Breast epithelium (tissue), 4 donors: ENCODE results near the gene SETBP1. TPM values are rescaled to one million over a fixed set of nuclear protein-coding genes. Genes with fewer than 3 reads are reported as not detected.

Experiments used
- DNase-seq, 2 donors: peaks; one replicate each; pipeline ENCODE4 v3.0.0-alpha.2; 2019; ENCODE audit warnings: low spot score in 2 of 2
- H3K27ac ChIP-seq, 2 donors: fragments of 200-600 bp; sonication (generic) in 1 of 2; one replicate each; pipeline ENCODE4 v1.5.1; 2016 to 2019; ENCODE audit warnings: mild to moderate bottlenecking in 1 of 2
- H3K27me3 ChIP-seq, 2 donors: fragments of 200-600 bp; sonication (generic) in 1 of 2; one replicate each; pipeline versions ENCODE4 v1.5.1 to v1.6.0; 2017 to 2019; ENCODE audit warnings: control low read depth in 1 of 2, mild to moderate bottlenecking in 1 of 2
- H3K36me3 ChIP-seq: fragments of 200-600 bp; one replicate; pipeline ENCODE4 v1.5.1; 2019
- H3K4me1 ChIP-seq, 2 donors: fragments of 200-600 bp; sonication (generic); one replicate each; pipeline ENCODE4 v1.5.1; 2016 to 2019; ENCODE audit warnings: control low read depth in 1 of 2
- H3K4me3 ChIP-seq, 3 donors: fragments of 200-600 bp; sonication (generic); 1 replicate in 2 of 3; 2 replicates in 1 of 3; pipeline ENCODE4 v1.5.1; 2016 to 2019; ENCODE audit warnings: mild to moderate bottlenecking in 3 of 3, moderate library complexity in 2 of 3
- H3K9me3 ChIP-seq, 2 donors: fragments of 200-600 bp; sonication (generic) in 1 of 2; one replicate each; pipeline ENCODE4 v1.5.1; 2016 to 2019; ENCODE audit warnings: control low read depth in 1 of 2
- POLR2A ChIP-seq: fragments of 450-650 bp; IDR thresholded peaks from one replicate; pipeline ENCODE4 v1.6.1; 2016; ENCODE audit warnings: antibody characterized with exemption, mild to moderate bottlenecking, moderate library complexity
- POLR2AphosphoS5 ChIP-seq, 3 donors: sonication (generic); formaldehyde crosslinking; IDR thresholded peaks; one replicate each; pipeline ENCODE4 v1.6.1; 2017; ENCODE audit warnings: antibody characterized with exemption in 3 of 3
- intact Hi-C: fragments of 100-400 bp; cut with DNase I; formaldehyde crosslinking; loops from one replicate; pipeline ENCODE4 v1.15.1; 2023; ENCODE audit warnings: low total_unique reads
- total RNA-seq, 3 donors: library from RNA; depleted of rRNA; stranded (reverse); fragments of >200 nt; gene quantifications; one replicate each; pipeline ENCODE4 v1.1.0, GENCODE V29; 2016
- TF ChIP-seq, protein P1 (sequence below), 3 donors: fragments of 450-650 bp; IDR thresholded peaks; one replicate each; pipeline ENCODE4 v1.5.1; 2016 to 2017; ENCODE audit warnings: antibody characterized with exemption in 3 of 3, mild to moderate bottlenecking in 3 of 3, moderate library complexity in 3 of 3

SETBP1 gene
- total RNA-seq, 3 donors from 2014 or later = 26.2 to 40.1 (median 37.0) TPM

DNA sequence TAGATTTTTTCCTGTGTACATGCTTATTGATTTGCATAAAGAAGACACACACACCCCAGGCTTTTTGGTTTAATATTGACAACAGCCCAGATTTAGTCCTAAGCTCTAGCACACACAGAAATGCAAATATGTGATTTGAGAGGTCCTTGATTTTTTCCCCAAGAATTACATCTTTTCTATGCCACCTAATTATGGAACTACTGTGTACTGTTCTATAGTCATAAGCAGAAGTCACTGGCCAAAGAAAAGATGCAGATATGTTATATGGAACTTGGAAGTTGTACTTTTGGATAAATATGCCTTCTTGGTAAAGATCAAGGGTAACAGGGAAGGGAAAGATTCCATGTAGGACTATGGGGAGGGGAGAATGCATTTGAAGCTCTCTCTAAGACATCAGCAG, 105.6 kb downstream of the SETBP1 start:
- intact Hi-C loops = no loop called here
- H3K27me3 ChIP-seq = no peaks in the 10 kb centered on the region
- H3K9me3 ChIP-seq = no peaks in the 10 kb centered on the region
- no peak overlapping the region for H3K4me3 ChIP-seq
- H3K4me1 ChIP-seq = peaks cover 0 to 5% of the 10 kb centered on the region in 2 donors
- H3K27ac ChIP-seq = no peak overlapping the region
- DNase-seq = no peak
- no peaks in the 10 kb centered on the region for H3K36me3 ChIP-seq
- TF ChIP-seq POLR2AphosphoS5 (IDR thresholded peaks at IDR 0.05) = no peak
- no peak for TF ChIP-seq POLR2A
- TF ChIP-seq, protein P1, sequence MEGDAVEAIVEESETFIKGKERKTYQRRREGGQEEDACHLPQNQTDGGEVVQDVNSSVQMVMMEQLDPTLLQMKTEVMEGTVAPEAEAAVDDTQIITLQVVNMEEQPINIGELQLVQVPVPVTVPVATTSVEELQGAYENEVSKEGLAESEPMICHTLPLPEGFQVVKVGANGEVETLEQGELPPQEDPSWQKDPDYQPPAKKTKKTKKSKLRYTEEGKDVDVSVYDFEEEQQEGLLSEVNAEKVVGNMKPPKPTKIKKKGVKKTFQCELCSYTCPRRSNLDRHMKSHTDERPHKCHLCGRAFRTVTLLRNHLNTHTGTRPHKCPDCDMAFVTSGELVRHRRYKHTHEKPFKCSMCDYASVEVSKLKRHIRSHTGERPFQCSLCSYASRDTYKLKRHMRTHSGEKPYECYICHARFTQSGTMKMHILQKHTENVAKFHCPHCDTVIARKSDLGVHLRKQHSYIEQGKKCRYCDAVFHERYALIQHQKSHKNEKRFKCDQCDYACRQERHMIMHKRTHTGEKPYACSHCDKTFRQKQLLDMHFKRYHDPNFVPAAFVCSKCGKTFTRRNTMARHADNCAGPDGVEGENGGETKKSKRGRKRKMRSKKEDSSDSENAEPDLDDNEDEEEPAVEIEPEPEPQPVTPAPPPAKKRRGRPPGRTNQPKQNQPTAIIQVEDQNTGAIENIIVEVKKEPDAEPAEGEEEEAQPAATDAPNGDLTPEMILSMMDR (IDR thresholded peaks at IDR 0.05) = no peak

DNA sequence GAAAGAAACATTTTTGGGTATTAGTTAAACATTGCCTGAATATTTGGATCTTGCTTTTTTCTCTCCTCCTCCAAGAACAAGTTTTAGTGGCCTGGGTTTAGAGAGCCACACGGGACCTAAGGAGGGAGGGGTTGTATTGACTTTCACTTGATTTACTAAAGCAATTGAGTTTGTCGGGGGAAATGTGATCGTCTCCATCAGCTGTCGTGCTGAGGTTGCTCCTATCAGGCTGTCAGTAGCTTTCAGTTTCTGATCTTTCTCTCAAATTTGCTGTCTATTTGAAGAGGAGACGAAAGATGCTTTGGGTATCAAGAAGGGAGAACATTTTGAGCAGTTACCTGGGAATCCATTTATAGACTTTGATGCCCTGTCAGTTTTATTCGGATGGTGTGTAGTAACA, 106.0 kb downstream of the SETBP1 start:
- Histone ChIP-seq H3K27me3 (no peaks in the 10 kb centered on the region), H3K9me3 (no peaks in the 10 kb centered on the region), H3K27ac (no peak overlapping the region), H3K4me3 (no peak overlapping the region), H3K4me1 (peaks cover 0 to 5% of the 10 kb centered on the region in 2 donors), H3K36me3 (no peaks in the 10 kb centered on the region)
- intact Hi-C loops = no loop called here
- DNase-seq = no peak
- TF ChIP-seq POLR2A (no peak), POLR2AphosphoS5 (IDR thresholded peaks at IDR 0.05) (no peak)
- TF ChIP-seq, protein P1 (IDR thresholded peaks at IDR 0.05) = no peak

DNA sequence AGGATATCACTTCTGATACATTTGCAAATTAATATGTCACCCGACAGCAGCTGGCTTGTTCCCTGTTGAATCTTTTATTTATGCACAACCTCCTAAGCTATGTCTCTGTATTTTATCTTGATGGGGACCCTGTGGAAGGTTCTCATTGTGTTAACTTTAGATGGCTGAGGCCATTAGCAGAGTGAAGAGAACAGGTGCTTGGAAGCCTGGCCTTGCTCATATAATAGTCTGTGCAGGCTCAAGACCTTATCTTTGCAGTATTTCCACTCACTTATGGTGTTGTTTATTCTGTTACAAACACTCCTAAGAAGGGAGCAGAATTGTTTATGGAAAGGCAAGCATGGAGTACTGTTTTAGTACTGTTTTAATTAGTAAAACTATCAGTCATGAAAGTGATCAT, 107.6 kb downstream of the SETBP1 start:
- Histone ChIP-seq H3K4me3 (no peak overlapping the region), H3K36me3 (no peaks in the 10 kb centered on the region), H3K27me3 (no peaks in the 10 kb centered on the region), H3K4me1 (peaks cover 0 to 5% of the 10 kb centered on the region in 2 donors), H3K9me3 (no peaks in the 10 kb centered on the region), H3K27ac (no peak overlapping the region)
- TF ChIP-seq, protein P1 (IDR thresholded peaks at IDR 0.05) = no peak
- no peak for TF ChIP-seq POLR2AphosphoS5 (IDR thresholded peaks at IDR 0.05)
- TF ChIP-seq POLR2A = no peak
- no peak for DNase-seq
- intact Hi-C loops = no loop called here

DNA sequence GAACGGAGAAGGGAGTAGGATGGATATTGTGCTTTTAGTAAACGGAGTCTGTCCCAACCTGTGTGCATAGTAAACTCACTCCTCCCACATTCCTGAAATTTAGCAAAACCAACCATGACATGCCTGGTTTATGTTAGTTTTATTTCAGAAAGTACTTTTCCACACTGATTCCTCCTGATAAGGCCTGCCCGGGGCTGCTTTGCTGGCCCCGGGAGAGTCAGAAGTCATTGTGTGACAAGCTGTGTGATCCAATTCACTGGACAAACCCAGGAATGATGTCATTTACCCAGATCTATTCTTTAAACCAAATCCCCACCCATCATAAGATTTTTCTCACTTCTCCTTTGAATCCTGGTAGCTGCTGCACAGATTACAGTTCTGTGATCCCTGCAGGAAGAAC, 109.0 kb downstream of the SETBP1 start:
- peak overlapping the region in 1 of 2 donors; percentile 11 for H3K27ac ChIP-seq
- no peak for DNase-seq
- H3K9me3 ChIP-seq = no peaks in the 10 kb centered on the region
- H3K4me3 ChIP-seq = no peak overlapping the region
- intact Hi-C loops = no loop called here
- no peaks in the 10 kb centered on the region for H3K27me3 ChIP-seq
- H3K4me1 ChIP-seq = peaks cover 0 to 5% of the 10 kb centered on the region in 2 donors
- no peak for TF ChIP-seq POLR2AphosphoS5 (IDR thresholded peaks at IDR 0.05)
- no peak for TF ChIP-seq POLR2A
- TF ChIP-seq, protein P1 (IDR thresholded peaks at IDR 0.05) = no peak
- H3K36me3 ChIP-seq = no peaks in the 10 kb centered on the region

DNA sequence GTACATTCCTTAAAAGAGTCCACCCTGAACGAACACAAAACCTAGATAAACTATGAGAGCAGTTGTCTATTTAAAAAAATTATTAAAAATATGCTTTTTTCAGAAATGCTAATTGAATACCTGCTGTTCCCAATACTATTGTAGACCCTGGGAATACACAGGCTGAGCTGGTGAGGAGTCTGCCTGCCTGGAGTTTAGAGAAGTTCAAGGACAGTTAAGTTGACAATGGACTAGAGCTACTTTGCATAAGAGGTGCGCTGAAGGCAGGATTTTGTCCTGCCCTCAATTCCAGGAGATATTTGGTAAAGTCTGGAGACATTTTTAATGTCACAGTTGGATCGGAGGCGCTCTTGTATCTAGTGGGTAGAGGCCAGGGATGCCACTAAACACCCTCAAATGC, 110.2 kb downstream of the SETBP1 start:
- Histone ChIP-seq H3K9me3 (no peaks in the 10 kb centered on the region), H3K36me3 (no peaks in the 10 kb centered on the region), H3K27ac (no peak overlapping the region), H3K27me3 (no peaks in the 10 kb centered on the region), H3K4me1 (peaks cover 0 to 5% of the 10 kb centered on the region in 2 donors), H3K4me3 (no peak overlapping the region)
- TF ChIP-seq, protein P1 (IDR thresholded peaks at IDR 0.05) = no peak
- TF ChIP-seq POLR2A = no peak
- TF ChIP-seq POLR2AphosphoS5 (IDR thresholded peaks at IDR 0.05) = no peak
- intact Hi-C loops = no loop called here
- no peak for DNase-seq
